ENCODE measurements around the gene ATP10D. TPM values are rescaled to one million over a fixed set of nuclear protein-coding genes. Genes with fewer than 3 reads are reported as not detected.
A peak's percentile ranks its signal among the peaks of the same experiment; 100 is the strongest.

The ATP10D gene
- polyA plus RNA-seq = 10 to 100 TPM; 13.5 to 23.9 (median 16.8) TPM

DNA sequence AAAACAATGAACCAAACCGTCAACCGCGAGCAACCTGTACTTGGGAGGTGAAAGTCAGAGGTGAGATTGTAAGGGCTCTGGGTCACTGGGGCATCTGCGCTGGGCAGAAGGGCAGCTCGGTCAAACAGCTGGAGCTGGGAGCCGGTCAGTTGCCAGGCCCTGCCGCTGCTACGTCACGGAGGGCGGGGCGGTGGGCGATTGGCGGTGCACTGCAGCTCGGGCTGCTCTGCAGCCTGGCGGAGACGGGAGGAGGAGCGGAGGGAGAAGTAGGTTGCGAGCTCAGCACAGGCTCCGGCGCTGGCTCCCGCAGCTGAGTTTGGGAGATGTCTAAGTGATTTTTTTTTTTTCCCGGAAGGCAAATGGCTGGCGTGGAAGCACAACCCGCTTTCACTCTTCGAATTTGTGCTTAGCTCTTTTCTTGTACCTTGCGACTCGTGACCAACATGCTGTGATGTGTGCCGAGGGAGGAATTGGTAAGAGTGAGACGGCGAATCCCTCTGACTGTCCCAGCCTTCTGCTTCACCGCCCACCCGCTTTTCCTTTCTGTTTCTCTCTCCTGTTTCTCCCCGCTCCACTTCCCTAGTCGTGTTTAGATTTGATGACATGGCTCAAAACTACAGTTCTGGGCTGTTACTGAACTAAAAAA, at the start of gene ATP10D:
Gene ATP10D (plus strand): TSS at position 229 of the 646 bp plus-strand sequence. CDS start 27,266 bp downstream, outside the sequence.
- H3K36me3 Mint-ChIP-seq = no peaks in the 10 kb centered on the region

DNA sequence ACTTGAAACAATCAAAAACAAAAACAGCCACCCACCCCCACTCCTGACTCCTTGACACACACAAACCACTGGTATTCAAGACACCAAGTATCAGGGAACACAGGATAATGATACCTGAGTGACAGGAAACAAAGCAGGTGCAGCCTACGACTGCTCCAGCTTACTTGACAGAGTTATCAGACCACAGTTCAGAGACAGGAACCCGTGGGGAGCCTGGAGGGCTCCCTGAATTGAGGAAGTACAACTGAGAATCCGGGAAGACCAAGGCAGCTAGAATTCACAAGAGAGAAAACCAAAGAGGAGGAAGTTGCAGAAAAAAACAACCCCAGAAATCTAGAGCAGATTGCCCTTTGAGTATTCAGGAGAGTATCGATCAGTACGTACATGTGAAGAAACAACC, 42.1 kb upstream of the ATP10D start:
- no peak for DNase-seq
- H3K27ac Mint-ChIP-seq = peak overlapping the region in 1 of 6 donors; percentile 41
- H3K36me3 Mint-ChIP-seq = peaks cover 0 to 6% (median 5%) of the 10 kb centered on the region in 3 donors
- H3K4me3 Mint-ChIP-seq = no peak overlapping the region
- peaks cover 0 to 2% (median 0%) of the 10 kb centered on the region in 3 donors for H3K27me3 Mint-ChIP-seq (ENCODE audit: low read depth in 3 of 3)
- peaks cover 5 to 7% of the 10 kb centered on the region in 2 donors for H3K4me1 Mint-ChIP-seq
- H3K9me3 Mint-ChIP-seq = no peaks in the 10 kb centered on the region

More for the DNA sequence above, at the start of gene ATP10D:
- DNase-seq = peak; percentile 77 to 82 (median 82)
- H3K27ac Mint-ChIP-seq = peak within 1 kb of the TSS; percentile 95 to 99 (median 98)
- peaks cover 27 to 45% of the 10 kb centered on the region in 2 donors for H3K4me1 Mint-ChIP-seq
- peaks cover 0 to 5% (median 0%) of the 10 kb centered on the region in 6 donors for H3K9me3 Mint-ChIP-seq
- H3K27me3 Mint-ChIP-seq (ENCODE audit: low read depth in 3 of 3) = peaks cover 0 to 7% (median 2%) of the 10 kb centered on the region in 3 donors
- H3K4me3 Mint-ChIP-seq = peak within 1 kb of the TSS; percentile 97 to 100 (median 98)

DNA sequence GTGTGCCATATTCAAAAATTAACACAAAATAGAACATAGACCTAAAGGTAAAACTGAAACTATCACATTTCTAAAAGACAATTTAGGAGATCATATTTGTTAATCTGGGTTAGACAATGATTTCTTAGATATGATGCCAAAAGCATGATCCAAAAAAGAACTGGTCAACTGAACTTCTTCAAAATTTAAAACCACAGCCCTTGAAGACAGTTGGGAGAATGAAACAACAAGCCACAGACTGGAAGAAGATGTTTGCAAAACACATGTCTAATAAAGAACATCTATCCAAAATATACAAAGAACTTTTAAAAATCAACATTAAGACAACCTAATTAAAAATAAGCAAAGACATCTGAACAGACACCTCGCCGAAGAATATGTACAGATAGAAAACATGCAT, 41.0 kb upstream of the ATP10D start:
- no peak for DNase-seq
- Mint-ChIP-seq H3K36me3 (peaks cover 6 to 8% (median 7%) of the 10 kb centered on the region in 3 donors), H3K27me3 (ENCODE audit: low read depth in 3 of 3) (peaks cover 0 to 2% (median 0%) of the 10 kb centered on the region in 3 donors), H3K27ac (no peak overlapping the region), H3K9me3 (no peaks in the 10 kb centered on the region), H3K4me3 (no peak overlapping the region), H3K4me1 (peaks cover 5 to 7% of the 10 kb centered on the region in 2 donors)

GRCh38 chr4:47451657-47452056, 33.4 kb upstream of the ATP10D start:
- Mint-ChIP-seq H3K9me3 (no peaks in the 10 kb centered on the region), H3K36me3 (peaks cover 26 to 44% (median 39%) of the 10 kb centered on the region in 3 donors), H3K27ac (no peak overlapping the region), H3K27me3 (ENCODE audit: low read depth in 3 of 3) (peaks cover 0 to 2% (median 0%) of the 10 kb centered on the region in 3 donors), H3K4me1 (peaks cover 0 to 6% of the 10 kb centered on the region in 2 donors), H3K4me3 (no peak overlapping the region)
- no peak for DNase-seq

GRCh38 chr4:47462799-47463234, 22.3 kb upstream of the ATP10D start:
- peaks cover 0 to 5% (median 0%) of the 10 kb centered on the region in 3 donors for H3K27me3 Mint-ChIP-seq (ENCODE audit: low read depth in 3 of 3)
- peak overlapping the region; percentile 88 to 94 (median 92) for H3K27ac Mint-ChIP-seq
- H3K9me3 Mint-ChIP-seq = no peaks in the 10 kb centered on the region
- H3K4me3 Mint-ChIP-seq = peak overlapping the region; percentile 88 to 91 (median 89)
- peaks cover 0 to 15% (median 6%) of the 10 kb centered on the region in 3 donors for H3K36me3 Mint-ChIP-seq
- DNase-seq = no peak
- H3K4me1 Mint-ChIP-seq = peaks cover 30 to 41% of the 10 kb centered on the region in 2 donors

GRCh38 chr4:47463235-47463956, 21.7 kb upstream of the ATP10D start, which contains the start of gene COMMD8:
TSS of gene COMMD8 (minus strand) at chr4:47463702. CDS start at chr4:47463651, 51 bp downstream.
- peak; percentile 95 to 97 (median 96) for DNase-seq
- H3K4me3 Mint-ChIP-seq = peak within 1 kb of the TSS; percentile 88 to 91 (median 89)
- H3K36me3 Mint-ChIP-seq = peaks cover 0 to 13% (median 3%) of the 10 kb centered on the region in 3 donors
- H3K9me3 Mint-ChIP-seq = no peaks in the 10 kb centered on the region
- H3K27me3 Mint-ChIP-seq (ENCODE audit: low read depth in 3 of 3) = peaks cover 0 to 5% (median 0%) of the 10 kb centered on the region in 3 donors
- H3K4me1 Mint-ChIP-seq = peaks cover 30 to 41% of the 10 kb centered on the region in 2 donors
- H3K27ac Mint-ChIP-seq = peak within 1 kb of the TSS; percentile 88 to 94 (median 92)

DNA sequence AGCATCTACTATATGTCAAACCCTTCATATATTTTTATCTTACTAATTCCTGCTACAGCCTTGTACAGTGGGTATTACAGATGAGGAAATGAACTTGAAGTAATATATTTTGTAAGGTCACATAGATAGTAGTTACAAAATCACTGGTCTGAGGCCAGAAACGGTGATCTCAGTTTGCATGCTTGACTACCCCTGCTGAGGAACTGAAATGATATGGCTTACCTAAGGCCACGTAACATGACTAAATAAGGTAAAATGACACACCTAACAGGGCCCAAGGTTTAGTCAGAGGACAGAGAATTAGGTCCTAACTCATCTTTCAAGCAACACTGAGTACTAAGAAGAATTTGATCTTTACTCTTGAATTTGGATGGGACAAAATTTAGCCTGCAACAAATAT, 20.1 kb upstream of the ATP10D start:
- H3K27ac Mint-ChIP-seq = no peak overlapping the region

GRCh38 chr4:47466056-47466785, 18.9 kb upstream of the ATP10D start:
- Mint-ChIP-seq H3K4me3 (no peak overlapping the region), H3K27me3 (ENCODE audit: low read depth in 3 of 3) (peaks cover 0 to 5% (median 0%) of the 10 kb centered on the region in 3 donors), H3K36me3 (no peaks in the 10 kb centered on the region), H3K4me1 (peaks cover 22 to 27% of the 10 kb centered on the region in 2 donors), H3K27ac (no peak overlapping the region), H3K9me3 (no peaks in the 10 kb centered on the region)
- DNase-seq = no peak

More for the DNA sequence above, 20.1 kb upstream of the ATP10D start:
- Mint-ChIP-seq H3K4me1 (peaks cover 30 to 34% of the 10 kb centered on the region in 2 donors), H3K9me3 (no peaks in the 10 kb centered on the region), H3K27me3 (ENCODE audit: low read depth in 3 of 3) (peaks cover 0 to 5% (median 0%) of the 10 kb centered on the region in 3 donors), H3K36me3 (no peaks in the 10 kb centered on the region), H3K4me3 (no peak overlapping the region)
- DNase-seq = no peak

GRCh38 chr4:47468706-47469365, 16.2 kb upstream of the ATP10D start:
- Mint-ChIP-seq H3K9me3 (no peaks in the 10 kb centered on the region), H3K27ac (no peak overlapping the region), H3K27me3 (ENCODE audit: low read depth in 3 of 3) (peaks cover 0 to 2% (median 1%) of the 10 kb centered on the region in 3 donors), H3K4me3 (no peak overlapping the region), H3K4me1 (peaks cover under 1 to 3% of the 10 kb centered on the region in 2 donors), H3K36me3 (no peaks in the 10 kb centered on the region)
- DNase-seq = no peak

GRCh38 chr4:47469951-47470350, 15.1 kb upstream of the ATP10D start:
- Mint-ChIP-seq H3K9me3 (no peaks in the 10 kb centered on the region), H3K27me3 (ENCODE audit: low read depth in 3 of 3) (peaks cover 0 to 2% (median 0%) of the 10 kb centered on the region in 3 donors), H3K4me3 (no peak overlapping the region), H3K4me1 (no peaks in the 10 kb centered on the region), H3K27ac (no peak overlapping the region), H3K36me3 (no peaks in the 10 kb centered on the region)
- no peak for DNase-seq

DNA sequence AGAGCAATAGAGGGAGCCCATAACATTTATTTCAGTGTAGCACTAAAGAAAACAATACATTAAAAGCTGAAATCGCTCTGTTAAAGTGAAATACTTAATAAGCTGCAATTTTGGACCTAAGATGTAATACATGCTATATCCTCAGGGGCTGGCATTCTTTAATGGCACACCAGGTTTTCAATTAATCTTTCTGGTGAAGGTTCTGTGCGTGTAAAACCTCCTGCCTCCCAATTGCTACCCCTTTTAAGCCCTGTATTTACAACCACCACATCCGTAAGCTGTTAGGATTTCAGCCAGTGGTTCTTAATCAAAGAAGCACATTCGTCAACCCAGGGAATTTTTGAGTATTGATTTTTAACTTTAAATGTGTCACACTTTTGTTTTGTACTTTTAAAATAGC, 14.0 kb upstream of the ATP10D start:
- no peak for DNase-seq
- Mint-ChIP-seq H3K4me1 (no peaks in the 10 kb centered on the region), H3K27ac (no peak overlapping the region)

GRCh38 chr4:47471591-47471990, 13.5 kb upstream of the ATP10D start:
- H3K9me3 Mint-ChIP-seq = no peaks in the 10 kb centered on the region
- no peak overlapping the region for H3K4me3 Mint-ChIP-seq
- H3K27me3 Mint-ChIP-seq (ENCODE audit: low read depth in 3 of 3) = peaks cover 0 to 2% (median 0%) of the 10 kb centered on the region in 3 donors
- H3K36me3 Mint-ChIP-seq = no peaks in the 10 kb centered on the region
- no peak for DNase-seq
- no peak overlapping the region for H3K27ac Mint-ChIP-seq
- no peaks in the 10 kb centered on the region for H3K4me1 Mint-ChIP-seq

More for the DNA sequence above, 14.0 kb upstream of the ATP10D start:
- H3K36me3 Mint-ChIP-seq = no peaks in the 10 kb centered on the region
- H3K27me3 Mint-ChIP-seq (ENCODE audit: low read depth in 3 of 3) = peaks cover 0 to 2% (median 0%) of the 10 kb centered on the region in 3 donors
- no peak overlapping the region for H3K4me3 Mint-ChIP-seq
- no peaks in the 10 kb centered on the region for H3K9me3 Mint-ChIP-seq

Data from immature natural killer cell (primary cell).